Measurements from ENCODE around the gene TPK1.
"Not testable (repeated sequence)": the region's sequence is repeated elsewhere in the genome, so short reads cannot be mapped to it uniquely, and the experiment has no call there.

Gene TPK1

GRCh38 chr7:144821067-144821466 lies 14.8 kb downstream of the TPK1 start:
- no peak for DNase-seq

GRCh38 chr7:144820552-144820951 lies 15.3 kb downstream of the TPK1 start:
- no peak for DNase-seq

- no peak for DNase-seq
These were observed 16.3 kb downstream of the TPK1 start for GRCh38 chr7:144819566-144819965.

- no peak for DNase-seq
These were observed 17.3 kb downstream of the TPK1 start for GRCh38 chr7:144818511-144818910.

- DNase-seq: no peak
These were observed 18.9 kb downstream of the TPK1 start for GRCh38 chr7:144817001-144817400.

- no peak for DNase-seq
These were observed 21.6 kb downstream of the TPK1 start for GRCh38 chr7:144814299-144814698.

- no peak for DNase-seq
These were observed 23.2 kb downstream of the TPK1 start for GRCh38 chr7:144812379-144813283.

GRCh38 chr7:144805627-144806239 lies 30.1 kb downstream of the TPK1 start:
- DNase-seq: no peak

- DNase-seq: not testable (repeated sequence)
These were observed 35.0 kb downstream of the TPK1 start for GRCh38 chr7:144800678-144801436.

GRCh38 chr7:144796919-144797318 lies 38.9 kb downstream of the TPK1 start:
- DNase-seq: no peak

GRCh38 chr7:144792050-144792449 lies 43.8 kb downstream of the TPK1 start:
- no peak for DNase-seq

GRCh38 chr7:144791488-144791887 lies 44.4 kb downstream of the TPK1 start:
- DNase-seq: no peak

GRCh38 chr7:144787127-144787526 lies 48.7 kb downstream of the TPK1 start:
- DNase-seq: no peak

- no peak for DNase-seq
These were observed 49.3 kb downstream of the TPK1 start for GRCh38 chr7:144786522-144786921.

- DNase-seq: no peak
These were observed 49.8 kb downstream of the TPK1 start for GRCh38 chr7:144786079-144786478.

- DNase-seq: no peak
These were observed 50.3 kb downstream of the TPK1 start for GRCh38 chr7:144785521-144785920.

GRCh38 chr7:144784943-144785342 lies 50.9 kb downstream of the TPK1 start:
- DNase-seq: no peak

GRCh38 chr7:144784441-144784840 lies 51.4 kb downstream of the TPK1 start:
- no peak for DNase-seq

- no peak for DNase-seq
These were observed 53.0 kb downstream of the TPK1 start for GRCh38 chr7:144782883-144783282.

- DNase-seq: no peak
These were observed 55.7 kb downstream of the TPK1 start for GRCh38 chr7:144780071-144780608.

GRCh38 chr7:144777889-144778288 lies 58.0 kb downstream of the TPK1 start:
- DNase-seq: not testable (repeated sequence)

GRCh38 chr7:144777005-144777839 lies 58.6 kb downstream of the TPK1 start:
- DNase-seq: no peak

All from DMS79 (cell line).